ENCODE data around the gene CEBPE.

DNA sequence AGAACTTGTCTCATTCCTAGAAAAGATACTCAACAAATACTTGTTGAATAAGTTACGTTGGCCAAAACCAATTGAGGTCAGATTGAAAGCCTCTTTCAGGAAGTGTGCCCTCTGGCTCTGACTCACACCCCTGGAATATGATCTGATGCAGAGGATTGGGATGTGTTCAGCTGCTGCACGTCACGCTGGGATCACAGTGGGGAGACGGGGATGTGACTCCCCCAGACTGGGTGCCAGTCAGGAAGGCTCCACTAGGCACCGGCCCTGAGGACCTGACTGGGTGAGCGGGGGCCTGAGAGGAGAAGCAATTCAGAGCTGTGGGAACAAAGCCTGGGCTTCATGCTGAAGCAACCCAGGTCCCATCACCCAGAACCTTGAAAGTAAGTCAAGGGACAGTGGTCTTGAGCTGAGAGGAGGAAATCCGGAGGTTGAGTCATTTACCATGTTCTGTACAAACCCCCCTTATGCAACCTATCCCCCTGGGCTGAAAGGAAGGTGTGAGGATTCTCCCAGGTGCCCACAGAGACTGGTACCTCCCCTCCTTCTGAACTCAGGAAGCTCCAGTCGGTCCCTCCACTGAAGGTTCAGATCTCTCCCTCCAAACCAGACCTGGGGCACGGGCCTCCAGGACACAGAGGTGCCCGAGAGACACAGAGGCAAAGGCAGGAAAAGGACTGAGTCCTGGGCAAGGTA, 3.9 kb downstream of the CEBPE start:
- TF ChIP-seq, protein P1, sequence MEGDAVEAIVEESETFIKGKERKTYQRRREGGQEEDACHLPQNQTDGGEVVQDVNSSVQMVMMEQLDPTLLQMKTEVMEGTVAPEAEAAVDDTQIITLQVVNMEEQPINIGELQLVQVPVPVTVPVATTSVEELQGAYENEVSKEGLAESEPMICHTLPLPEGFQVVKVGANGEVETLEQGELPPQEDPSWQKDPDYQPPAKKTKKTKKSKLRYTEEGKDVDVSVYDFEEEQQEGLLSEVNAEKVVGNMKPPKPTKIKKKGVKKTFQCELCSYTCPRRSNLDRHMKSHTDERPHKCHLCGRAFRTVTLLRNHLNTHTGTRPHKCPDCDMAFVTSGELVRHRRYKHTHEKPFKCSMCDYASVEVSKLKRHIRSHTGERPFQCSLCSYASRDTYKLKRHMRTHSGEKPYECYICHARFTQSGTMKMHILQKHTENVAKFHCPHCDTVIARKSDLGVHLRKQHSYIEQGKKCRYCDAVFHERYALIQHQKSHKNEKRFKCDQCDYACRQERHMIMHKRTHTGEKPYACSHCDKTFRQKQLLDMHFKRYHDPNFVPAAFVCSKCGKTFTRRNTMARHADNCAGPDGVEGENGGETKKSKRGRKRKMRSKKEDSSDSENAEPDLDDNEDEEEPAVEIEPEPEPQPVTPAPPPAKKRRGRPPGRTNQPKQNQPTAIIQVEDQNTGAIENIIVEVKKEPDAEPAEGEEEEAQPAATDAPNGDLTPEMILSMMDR (IDR thresholded peaks at IDR 0.05): no peak
- no peak for TF ChIP-seq POLR2A (IDR thresholded peaks at IDR 0.05)

All from body of pancreas (tissue), 4 donors.